Colonic mucosa (tissue), 4 donors: ENCODE results near the gene GP9. TPM values are rescaled to one million over a fixed set of nuclear protein-coding genes. Genes with fewer than 3 reads are reported as not detected.

ENCODE experiments used
- DNase-seq: peaks from one replicate; pipeline ENCODE4 v3.0.0-alpha.2; 2020
- H3K27ac ChIP-seq: fragments of 200-600 bp; one replicate; pipeline ENCODE4 v1.8.0; 2021
- H3K27me3 ChIP-seq: fragments of 200-600 bp; one replicate; pipeline ENCODE4 v1.8.0; 2021
- H3K36me3 ChIP-seq: fragments of 200-600 bp; one replicate; pipeline ENCODE4 v1.8.0; 2021
- H3K4me1 ChIP-seq: fragments of 200-600 bp; one replicate; pipeline ENCODE4 v1.8.0; 2021; ENCODE audit warnings: mild to moderate bottlenecking
- H3K4me3 ChIP-seq: fragments of 200-600 bp; one replicate; pipeline ENCODE4 v1.8.0; 2021
- H3K9ac ChIP-seq, 2 donors: one replicate each; pipeline ENCODE4 v1.7.0; 2013; ENCODE audit warnings: control low read depth in 2 of 2, low read depth in 2 of 2, low read length in 2 of 2
- H3K9me3 ChIP-seq: fragments of 200-600 bp; one replicate; pipeline ENCODE4 v1.8.0; 2021
- CTCF ChIP-seq: fragments of 200-600 bp; IDR thresholded peaks from one replicate; pipeline ENCODE4 v1.8.0; 2022; ENCODE audit warnings: antibody characterized with exemption, mild to moderate bottlenecking
- intact Hi-C: fragments of 100-400 bp; cut with DNase I; formaldehyde crosslinking; loops from one replicate; pipeline ENCODE4 v1.14.1; 2022
- total RNA-seq, 2 donors: library from RNA; stranded (reverse); fragmentation: NEBNext Ultra II Directional in 1 of 2; extraction: Animal tissue kit (Norgen Biotek cat#: 25700) in 1 of 2; gene quantifications; one replicate each; pipeline ENCODE4 v1.2.1, GENCODE V29; 2021
- donor health status: healthy.
- donor health status: DM: no; HTN: no; CAD: no.
- donor health status: DM: no; HTN: no; CAD: no.

The GP9 gene
- total RNA-seq, 2 donors from 2014 or later, result 0.37 TPM; not detected in 1

DNA sequence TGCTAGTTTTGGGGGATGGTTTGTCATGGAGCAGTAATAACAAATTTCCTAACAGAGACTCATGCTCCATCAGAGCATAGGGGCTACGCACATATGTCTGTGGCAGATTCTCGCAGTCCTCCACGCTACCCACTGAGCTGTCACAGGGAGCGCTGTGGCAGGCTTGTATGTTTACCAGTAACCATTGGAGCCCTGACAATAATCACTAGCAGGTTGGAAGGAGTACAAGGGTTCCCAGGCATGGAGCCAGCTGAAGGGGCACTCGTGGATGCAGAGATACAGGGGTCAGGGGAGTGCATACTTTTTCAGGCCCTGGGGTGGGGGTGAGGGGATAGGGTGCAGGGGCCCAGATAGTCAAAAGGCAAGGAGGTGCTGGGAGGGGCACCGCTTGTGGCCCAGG lies 7.9 kb upstream of the GP9 start:
- Histone ChIP-seq H3K4me3 (no peak overlapping the region), H3K36me3 (no peaks in the 10 kb centered on the region), H3K9ac (peak overlapping the region; percentile 27 to 62), H3K27me3 (no peaks in the 10 kb centered on the region), H3K27ac (peak overlapping the region; percentile 53), H3K9me3 (no peaks in the 10 kb centered on the region), H3K4me1 (peaks cover 9% of the 10 kb centered on the region)
- intact Hi-C loops, result no loop called here
- peak; percentile 66 for DNase-seq
- TF ChIP-seq CTCF, result no peak

- Histone ChIP-seq H3K9me3 (no peaks in the 10 kb centered on the region), H3K36me3 (no peaks in the 10 kb centered on the region), H3K27me3 (no peaks in the 10 kb centered on the region), H3K27ac (peak overlapping the region; percentile 53), H3K4me3 (no peak overlapping the region), H3K4me1 (peaks cover 9% of the 10 kb centered on the region), H3K9ac (no peak overlapping the region)
- DNase-seq, result peak; percentile 57
- intact Hi-C loops, result no loop called here
- no peak for TF ChIP-seq CTCF
Observed at GRCh38 chr3:129054605-129055104, 5.9 kb upstream of the GP9 start.

GRCh38 chr3:129056451-129057173 lies 4.0 kb upstream of the GP9 start:
- no peak for TF ChIP-seq CTCF
- no peaks in the 10 kb centered on the region for H3K9me3 ChIP-seq
- peak overlapping the region; percentile 37 to 70 for H3K9ac ChIP-seq
- H3K4me1 ChIP-seq, result peaks cover 9% of the 10 kb centered on the region
- H3K36me3 ChIP-seq, result no peaks in the 10 kb centered on the region
- H3K27me3 ChIP-seq, result no peaks in the 10 kb centered on the region
- no peak for DNase-seq
- H3K4me3 ChIP-seq, result no peak overlapping the region
- intact Hi-C loops, result no loop called here
- peak overlapping the region; percentile 66 for H3K27ac ChIP-seq

DNA sequence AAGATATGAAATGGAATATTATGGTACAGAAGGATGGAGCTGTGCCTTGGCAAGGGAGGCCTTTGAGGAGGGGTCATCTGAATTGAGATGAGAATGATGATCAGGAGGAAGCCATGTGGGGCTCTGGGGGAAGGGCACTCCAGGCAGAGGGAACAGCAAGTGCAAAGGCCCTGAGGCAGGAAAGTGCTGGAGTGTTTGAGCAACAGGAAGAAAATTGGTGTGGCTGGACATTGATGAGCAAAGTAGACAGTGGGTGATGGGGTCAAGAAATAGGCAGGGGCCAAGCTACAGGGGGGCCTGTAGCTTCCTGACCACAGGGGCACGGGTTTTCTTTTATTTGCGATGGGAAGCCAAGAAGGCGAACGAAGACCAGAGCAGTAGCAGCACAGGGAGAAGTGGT lies 3.3 kb upstream of the GP9 start:
- no peak overlapping the region for H3K9ac ChIP-seq
- H3K36me3 ChIP-seq, result no peaks in the 10 kb centered on the region
- H3K4me3 ChIP-seq, result no peak overlapping the region
- DNase-seq, result no peak
- peak overlapping the region; percentile 66 for H3K27ac ChIP-seq
- H3K9me3 ChIP-seq, result no peaks in the 10 kb centered on the region
- intact Hi-C loops, result no loop called here
- no peaks in the 10 kb centered on the region for H3K27me3 ChIP-seq
- peaks cover 9% of the 10 kb centered on the region for H3K4me1 ChIP-seq
- no peak for TF ChIP-seq CTCF

GRCh38 chr3:129058441-129059200 lies 2.0 kb upstream of the GP9 start:
- H3K4me1 ChIP-seq, result peaks cover 3% of the 10 kb centered on the region
- intact Hi-C loops, result no loop called here
- DNase-seq, result peak; percentile 69
- H3K27me3 ChIP-seq, result no peaks in the 10 kb centered on the region
- peak overlapping the region in 1 of 2 donors; percentile 47 for H3K9ac ChIP-seq
- TF ChIP-seq CTCF, result no peak
- H3K36me3 ChIP-seq, result no peaks in the 10 kb centered on the region
- no peak overlapping the region for H3K4me3 ChIP-seq
- peak overlapping the region; percentile 8 for H3K27ac ChIP-seq
- no peaks in the 10 kb centered on the region for H3K9me3 ChIP-seq
